ENCODE results near the gene EML1. TPM values are rescaled to one million over a fixed set of nuclear protein-coding genes. Genes with fewer than 3 reads are reported as not detected.

EML1 gene
- polyA plus RNA-seq, 1 donor from 2014 or later, result 21.7 TPM

DNA sequence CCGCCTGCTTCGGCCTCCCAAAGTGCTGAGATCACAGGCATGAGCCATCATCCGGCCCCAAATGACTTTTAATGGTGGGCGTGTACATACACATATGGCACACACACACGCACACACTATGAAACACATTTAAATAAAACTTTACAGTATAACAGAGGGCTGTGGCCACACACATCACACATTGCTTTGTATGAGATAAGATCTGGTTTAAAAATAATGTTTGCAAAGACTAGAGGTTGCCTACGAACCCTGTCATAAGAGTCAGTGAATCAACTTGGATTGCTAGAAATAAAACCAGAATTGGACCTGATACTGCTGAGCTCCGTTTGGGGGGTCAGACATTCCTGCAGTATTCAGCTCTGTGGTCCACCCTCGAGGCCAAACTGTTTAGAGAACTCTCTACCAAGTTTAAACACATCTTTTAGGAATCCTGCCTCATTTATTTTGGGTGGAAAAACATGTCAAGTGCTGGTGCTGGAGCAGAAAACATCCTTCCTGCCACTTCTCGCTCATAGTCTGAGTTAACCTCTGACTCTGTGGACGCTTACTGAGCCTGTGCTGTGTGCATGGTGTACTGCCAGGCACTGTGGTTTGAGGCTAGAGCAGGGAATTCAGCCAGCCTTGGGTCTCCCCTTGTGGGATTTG is 47.8 kb upstream of the EML1 start:
- TF ChIP-seq EP300 (conservative IDR thresholded peaks at IDR 0.05; ENCODE audit: poor library complexity, severe bottlenecking), result no peak
- no peak for TF ChIP-seq TAF1 (IDR thresholded peaks at IDR 0.05; ENCODE audit: low read depth)
- TF ChIP-seq POLR2AphosphoS5 (IDR thresholded peaks at IDR 0.05), result no peak
- TF ChIP-seq SMC3 (conservative IDR thresholded peaks at IDR 0.05; ENCODE audit: poor library complexity), result no peak
- no peak for TF ChIP-seq EZH2 (IDR thresholded peaks at IDR 0.05; ENCODE audit: borderline replicate concordance, insufficient read depth, low read length, poor library complexity, severe bottlenecking)
- TF ChIP-seq, protein P1, sequence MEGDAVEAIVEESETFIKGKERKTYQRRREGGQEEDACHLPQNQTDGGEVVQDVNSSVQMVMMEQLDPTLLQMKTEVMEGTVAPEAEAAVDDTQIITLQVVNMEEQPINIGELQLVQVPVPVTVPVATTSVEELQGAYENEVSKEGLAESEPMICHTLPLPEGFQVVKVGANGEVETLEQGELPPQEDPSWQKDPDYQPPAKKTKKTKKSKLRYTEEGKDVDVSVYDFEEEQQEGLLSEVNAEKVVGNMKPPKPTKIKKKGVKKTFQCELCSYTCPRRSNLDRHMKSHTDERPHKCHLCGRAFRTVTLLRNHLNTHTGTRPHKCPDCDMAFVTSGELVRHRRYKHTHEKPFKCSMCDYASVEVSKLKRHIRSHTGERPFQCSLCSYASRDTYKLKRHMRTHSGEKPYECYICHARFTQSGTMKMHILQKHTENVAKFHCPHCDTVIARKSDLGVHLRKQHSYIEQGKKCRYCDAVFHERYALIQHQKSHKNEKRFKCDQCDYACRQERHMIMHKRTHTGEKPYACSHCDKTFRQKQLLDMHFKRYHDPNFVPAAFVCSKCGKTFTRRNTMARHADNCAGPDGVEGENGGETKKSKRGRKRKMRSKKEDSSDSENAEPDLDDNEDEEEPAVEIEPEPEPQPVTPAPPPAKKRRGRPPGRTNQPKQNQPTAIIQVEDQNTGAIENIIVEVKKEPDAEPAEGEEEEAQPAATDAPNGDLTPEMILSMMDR (IDR thresholded peaks at IDR 0.05; ENCODE audit: poor library complexity, severe bottlenecking), result no peak
- no peak for TF ChIP-seq MXI1 (conservative IDR thresholded peaks at IDR 0.05; ENCODE audit: poor library complexity, severe bottlenecking)
- no peak overlapping the region for H3K4me3 ChIP-seq (ENCODE audit: low read length)
- H3K9me2 ChIP-seq (ENCODE audit: insufficient read depth, low read length), result no peaks in the 10 kb centered on the region
- no peak overlapping the region for H3K4me2 ChIP-seq (ENCODE audit: low read length)
- no peaks in the 10 kb centered on the region for H3K9me3 ChIP-seq (ENCODE audit: low read length)
- H3F3A ChIP-seq (ENCODE audit: insufficient read depth, low read length, poor library complexity, severe bottlenecking), result no peaks in the 10 kb centered on the region
- no peaks in the 10 kb centered on the region for H4K20me1 ChIP-seq (ENCODE audit: insufficient read depth)
- no peaks in the 10 kb centered on the region for H3K79me2 ChIP-seq (replicated peaks; ENCODE audit: insufficient read depth, low read length)
- no peaks in the 10 kb centered on the region for H3K36me3 ChIP-seq (ENCODE audit: insufficient read depth, low read length)
- no peak overlapping the region for H2AFZ ChIP-seq (ENCODE audit: low read depth, low read length)
- H3K27me3 ChIP-seq (ENCODE audit: insufficient read depth, low read depth, low read length), result no peaks in the 10 kb centered on the region
- no peak overlapping the region for H3K9ac ChIP-seq (ENCODE audit: low read length)
- no peak overlapping the region for H3K27ac ChIP-seq (ENCODE audit: low read length)

DNA sequence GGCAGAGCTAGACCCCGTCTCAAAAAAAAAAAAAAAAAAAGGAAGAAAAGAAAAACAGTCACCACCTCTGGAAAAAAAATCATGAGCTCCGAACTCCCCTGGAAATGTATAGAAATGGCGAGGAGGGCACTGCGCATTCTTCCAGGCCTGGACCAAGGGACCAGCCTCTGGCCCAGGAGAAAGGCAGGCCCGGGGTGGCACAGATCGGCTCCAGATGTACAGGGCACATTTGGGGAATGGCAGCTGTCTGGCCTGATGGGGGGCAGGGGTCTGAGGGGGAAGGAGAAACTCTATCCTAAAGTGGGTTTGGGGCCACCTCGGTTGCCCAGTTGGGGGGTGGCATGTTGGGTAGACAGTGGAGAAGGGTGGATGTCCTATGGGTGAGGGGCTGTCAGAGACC is 46.0 kb upstream of the EML1 start:
- H2AFZ ChIP-seq (ENCODE audit: low read depth, low read length), result no peak overlapping the region
- H3F3A ChIP-seq (ENCODE audit: insufficient read depth, low read length, poor library complexity, severe bottlenecking), result no peaks in the 10 kb centered on the region
- H3K27ac ChIP-seq (ENCODE audit: low read length), result no peak overlapping the region
- TF ChIP-seq, protein P1 (IDR thresholded peaks at IDR 0.05; ENCODE audit: poor library complexity, severe bottlenecking), result no peak
- TF ChIP-seq EP300 (conservative IDR thresholded peaks at IDR 0.05; ENCODE audit: poor library complexity, severe bottlenecking), result no peak
- TF ChIP-seq, protein P2, sequence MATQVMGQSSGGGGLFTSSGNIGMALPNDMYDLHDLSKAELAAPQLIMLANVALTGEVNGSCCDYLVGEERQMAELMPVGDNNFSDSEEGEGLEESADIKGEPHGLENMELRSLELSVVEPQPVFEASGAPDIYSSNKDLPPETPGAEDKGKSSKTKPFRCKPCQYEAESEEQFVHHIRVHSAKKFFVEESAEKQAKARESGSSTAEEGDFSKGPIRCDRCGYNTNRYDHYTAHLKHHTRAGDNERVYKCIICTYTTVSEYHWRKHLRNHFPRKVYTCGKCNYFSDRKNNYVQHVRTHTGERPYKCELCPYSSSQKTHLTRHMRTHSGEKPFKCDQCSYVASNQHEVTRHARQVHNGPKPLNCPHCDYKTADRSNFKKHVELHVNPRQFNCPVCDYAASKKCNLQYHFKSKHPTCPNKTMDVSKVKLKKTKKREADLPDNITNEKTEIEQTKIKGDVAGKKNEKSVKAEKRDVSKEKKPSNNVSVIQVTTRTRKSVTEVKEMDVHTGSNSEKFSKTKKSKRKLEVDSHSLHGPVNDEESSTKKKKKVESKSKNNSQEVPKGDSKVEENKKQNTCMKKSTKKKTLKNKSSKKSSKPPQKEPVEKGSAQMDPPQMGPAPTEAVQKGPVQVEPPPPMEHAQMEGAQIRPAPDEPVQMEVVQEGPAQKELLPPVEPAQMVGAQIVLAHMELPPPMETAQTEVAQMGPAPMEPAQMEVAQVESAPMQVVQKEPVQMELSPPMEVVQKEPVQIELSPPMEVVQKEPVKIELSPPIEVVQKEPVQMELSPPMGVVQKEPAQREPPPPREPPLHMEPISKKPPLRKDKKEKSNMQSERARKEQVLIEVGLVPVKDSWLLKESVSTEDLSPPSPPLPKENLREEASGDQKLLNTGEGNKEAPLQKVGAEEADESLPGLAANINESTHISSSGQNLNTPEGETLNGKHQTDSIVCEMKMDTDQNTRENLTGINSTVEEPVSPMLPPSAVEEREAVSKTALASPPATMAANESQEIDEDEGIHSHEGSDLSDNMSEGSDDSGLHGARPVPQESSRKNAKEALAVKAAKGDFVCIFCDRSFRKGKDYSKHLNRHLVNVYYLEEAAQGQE (IDR thresholded peaks at IDR 0.05; ENCODE audit: borderline replicate concordance), result no peak
- TF ChIP-seq EZH2 (IDR thresholded peaks at IDR 0.05; ENCODE audit: borderline replicate concordance, insufficient read depth, low read length, poor library complexity, severe bottlenecking), result no peak
- TF ChIP-seq POLR2AphosphoS5 (IDR thresholded peaks at IDR 0.05), result no peak
- no peak for TF ChIP-seq TAF1 (IDR thresholded peaks at IDR 0.05; ENCODE audit: low read depth)
- no peak for TF ChIP-seq MXI1 (conservative IDR thresholded peaks at IDR 0.05; ENCODE audit: poor library complexity, severe bottlenecking)
- no peak for TF ChIP-seq SMC3 (conservative IDR thresholded peaks at IDR 0.05; ENCODE audit: poor library complexity)
- TF ChIP-seq RAD21 (conservative IDR thresholded peaks at IDR 0.05), result no peak
- no peaks in the 10 kb centered on the region for H3K36me3 ChIP-seq (ENCODE audit: insufficient read depth, low read length)
- H3K9me2 ChIP-seq (ENCODE audit: insufficient read depth, low read length), result no peaks in the 10 kb centered on the region
- no peaks in the 10 kb centered on the region for H3K79me2 ChIP-seq (replicated peaks; ENCODE audit: insufficient read depth, low read length)
- no peaks in the 10 kb centered on the region for H4K20me1 ChIP-seq (ENCODE audit: insufficient read depth)
- H3K9me3 ChIP-seq (ENCODE audit: low read length), result no peaks in the 10 kb centered on the region
- no peaks in the 10 kb centered on the region for H3K27me3 ChIP-seq (ENCODE audit: insufficient read depth, low read depth, low read length)
- no peak overlapping the region for H3K4me2 ChIP-seq (ENCODE audit: low read length)
- H3K4me3 ChIP-seq (ENCODE audit: low read length), result no peak overlapping the region
- H3K9ac ChIP-seq (ENCODE audit: low read length), result no peak overlapping the region

Data from neural cell (in vitro differentiated cells).